ENCODE results near the gene CNN2. TPM values are rescaled to one million over a fixed set of nuclear protein-coding genes. Genes with fewer than 3 reads are reported as not detected.
A peak's percentile ranks its signal among the peaks of the same experiment; 100 is the strongest.

The CNN2 gene
- total and polyA plus RNA-seq, 12 donors = 33.0 to 117 (median 61.7) TPM

GRCh38 chr19:1055886-1056620, 29.6 kb downstream of the CNN2 start:
- Histone ChIP-seq H3K9me3 (peaks cover 0 to 65% (median 34%) of the 10 kb centered on the region in 11 donors), H3K4me1 (no peaks in the 10 kb centered on the region), H3K36me3 (peaks cover 0 to 39% (median 0%) of the 10 kb centered on the region in 9 donors), H3K27me3 (no peaks in the 10 kb centered on the region), H3K27ac (no peak overlapping the region), H3K4me3 (no peak overlapping the region)
- DNase-seq = no peak
- ATAC-seq = peak in 1 of 8 donors; percentile 21
- intact Hi-C loops (cut with DNase I) = no loop called here
- TF ChIP-seq CTCF (IDR thresholded peaks at IDR 0.05) = no peak
- 96 to 97% methylated on average over 20 of the region's 20 CpGs for WGBS, 2 donors

DNA sequence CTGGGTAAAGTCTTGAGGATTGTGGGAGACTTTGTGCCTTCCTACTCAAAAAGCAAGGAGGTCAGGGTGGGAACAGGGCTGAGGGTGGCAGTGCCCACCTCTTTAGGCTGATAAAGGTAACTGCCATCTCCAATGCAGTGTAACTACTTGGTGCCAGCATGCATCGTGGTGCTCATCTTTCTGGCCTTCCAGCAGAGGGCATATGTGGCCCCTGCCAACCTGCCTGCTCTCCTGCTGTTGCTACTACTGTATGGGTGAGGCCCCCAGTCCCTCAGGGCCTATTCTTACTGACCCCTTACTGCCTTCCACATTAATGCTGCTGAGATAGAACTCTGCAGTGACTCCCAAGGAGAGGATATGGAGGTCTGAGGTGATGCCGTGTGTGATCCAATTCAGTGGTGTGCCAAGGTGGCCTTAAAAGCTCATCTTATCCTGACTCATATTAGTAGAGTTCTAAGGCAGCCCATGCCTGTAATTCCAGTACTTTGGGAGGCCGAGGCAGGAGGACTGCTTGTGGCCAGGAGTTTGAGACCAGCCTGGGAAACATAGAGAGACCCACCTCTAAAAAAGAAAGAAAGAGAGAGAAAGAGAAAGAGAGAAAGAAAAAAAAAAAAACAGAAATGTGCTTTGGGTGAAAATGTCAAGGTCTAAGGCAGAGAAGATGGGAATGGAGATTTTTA, 30.9 kb downstream of the CNN2 start:
- Histone ChIP-seq H3K4me3 (no peak overlapping the region), H3K27me3 (no peaks in the 10 kb centered on the region), H3K27ac (no peak overlapping the region), H3K4me1 (no peaks in the 10 kb centered on the region), H3K36me3 (peaks cover 0 to 39% (median 0%) of the 10 kb centered on the region in 9 donors), H3K9me3 (peaks cover 0 to 65% (median 34%) of the 10 kb centered on the region in 11 donors)
- 42 to 54% methylated on average over 3 of the region's 3 CpGs for WGBS, 2 donors
- TF ChIP-seq CTCF (IDR thresholded peaks at IDR 0.05) = peak in 2 of 9 donors; percentile 5 to 39
- intact Hi-C loops (cut with DNase I) = no loop called here
- ATAC-seq (peak in 1 of 8 donors; percentile 33), DNase-seq (no peak)

- no peak for ATAC-seq
- no peak for DNase-seq
- peaks cover 0 to 65% (median 34%) of the 10 kb centered on the region in 11 donors for H3K9me3 ChIP-seq
Measured at GRCh38 chr19:1058112-1058511, 31.7 kb downstream of the CNN2 start.

More at GRCh38 chr19:1058112-1058511, 31.7 kb downstream of the CNN2 start:
- Histone ChIP-seq H3K27ac (no peak overlapping the region), H3K27me3 (no peaks in the 10 kb centered on the region), H3K36me3 (peaks cover 0 to 39% (median 0%) of the 10 kb centered on the region in 9 donors), H3K4me1 (no peaks in the 10 kb centered on the region), H3K4me3 (no peak overlapping the region)
- WGBS, 2 donors = 96% methylated on average over 5 of the region's 5 CpGs
- TF ChIP-seq CTCF (IDR thresholded peaks at IDR 0.05) = no peak
- intact Hi-C loops (cut with DNase I) = no loop called here

Measured in heart right ventricle (tissue), 16 donors.